CD4-positive, alpha-beta T cell treated with Interleukin-17A for 4 hours (primary cell): Measurements from ENCODE around the gene RAP1GDS1.
"Not testable (repeated sequence)": the region's sequence is repeated elsewhere in the genome, so short reads cannot be mapped to it uniquely, and the experiment has no call there.

Experiments
- DNase-seq: peaks from one replicate; pipeline ENCODE4 v3.0.0-alpha.2; 2020; ENCODE audit warnings: mixed read lengths

Gene RAP1GDS1

GRCh38 chr4:98358630-98359248, 97.6 kb downstream of the RAP1GDS1 start:
- DNase-seq: no peak

- no peak for DNase-seq
Measured at GRCh38 chr4:98359646-98360045, 98.5 kb downstream of the RAP1GDS1 start.

- DNase-seq: no peak
Measured at GRCh38 chr4:98363431-98363830, 102.2 kb downstream of the RAP1GDS1 start.

- not testable (repeated sequence) for DNase-seq
Measured at GRCh38 chr4:98366275-98366674, 105.1 kb downstream of the RAP1GDS1 start.

GRCh38 chr4:98368000-98368399, 106.8 kb downstream of the RAP1GDS1 start:
- not testable (repeated sequence) for DNase-seq

- DNase-seq: no peak
Measured at GRCh38 chr4:98369322-98369721, 108.1 kb downstream of the RAP1GDS1 start.

GRCh38 chr4:98374643-98375042, 113.5 kb downstream of the RAP1GDS1 start:
- no peak for DNase-seq

GRCh38 chr4:98377559-98377958, 116.4 kb downstream of the RAP1GDS1 start:
- DNase-seq: no peak

GRCh38 chr4:98381306-98381705, 120.1 kb downstream of the RAP1GDS1 start:
- DNase-seq: no peak

GRCh38 chr4:98383431-98384106, 122.4 kb downstream of the RAP1GDS1 start:
- DNase-seq: no peak

GRCh38 chr4:98385831-98386230, 124.6 kb downstream of the RAP1GDS1 start:
- no peak for DNase-seq

GRCh38 chr4:98387345-98388026, 126.3 kb downstream of the RAP1GDS1 start:
- DNase-seq: no peak

- DNase-seq: no peak
Measured at GRCh38 chr4:98394134-98394533, 132.9 kb downstream of the RAP1GDS1 start.

- no peak for DNase-seq
Measured at GRCh38 chr4:98399915-98400314, 138.7 kb downstream of the RAP1GDS1 start.

GRCh38 chr4:98406819-98407218, 145.6 kb downstream of the RAP1GDS1 start:
- no peak for DNase-seq

GRCh38 chr4:98411731-98412130, 150.5 kb downstream of the RAP1GDS1 start:
- DNase-seq: no peak

- no peak for DNase-seq
Measured at GRCh38 chr4:98416844-98417243, 155.7 kb downstream of the RAP1GDS1 start.

GRCh38 chr4:98420151-98420550, 159.0 kb downstream of the RAP1GDS1 start:
- DNase-seq: not testable (repeated sequence)

GRCh38 chr4:98421111-98421510, 159.9 kb downstream of the RAP1GDS1 start:
- DNase-seq: no peak

GRCh38 chr4:98423009-98423408, 161.8 kb downstream of the RAP1GDS1 start:
- no peak for DNase-seq

GRCh38 chr4:98430708-98431403, 169.7 kb downstream of the RAP1GDS1 start:
- DNase-seq: no peak

- DNase-seq: no peak
Measured at GRCh38 chr4:98433691-98434090, 172.5 kb downstream of the RAP1GDS1 start.

- no peak for DNase-seq
Measured at GRCh38 chr4:98434816-98435215, 173.6 kb downstream of the RAP1GDS1 start.
